GM20000 (cell line): Measurements from ENCODE around the gene IHH.

ENCODE experiments used
- DNase-seq: peaks from one replicate; pipeline ENCODE4 v3.0.0; 2012; ENCODE audit warnings: low spot score
- TF ChIP-seq, protein P1 (sequence below): IDR thresholded peaks from 2 replicates; pipeline ENCODE4 v1.5.1; 2012; ENCODE audit warnings: mild to moderate bottlenecking, control low read depth; ENCODE audit errors: extremely low read depth, missing control alignments

IHH gene

GRCh38 chr2:219060821-219061791, at the start of gene IHH:
IHH (minus strand) TSS chr2:219060921; CDS start chr2:219060467, 454 bp downstream.
- TF ChIP-seq, protein P1, sequence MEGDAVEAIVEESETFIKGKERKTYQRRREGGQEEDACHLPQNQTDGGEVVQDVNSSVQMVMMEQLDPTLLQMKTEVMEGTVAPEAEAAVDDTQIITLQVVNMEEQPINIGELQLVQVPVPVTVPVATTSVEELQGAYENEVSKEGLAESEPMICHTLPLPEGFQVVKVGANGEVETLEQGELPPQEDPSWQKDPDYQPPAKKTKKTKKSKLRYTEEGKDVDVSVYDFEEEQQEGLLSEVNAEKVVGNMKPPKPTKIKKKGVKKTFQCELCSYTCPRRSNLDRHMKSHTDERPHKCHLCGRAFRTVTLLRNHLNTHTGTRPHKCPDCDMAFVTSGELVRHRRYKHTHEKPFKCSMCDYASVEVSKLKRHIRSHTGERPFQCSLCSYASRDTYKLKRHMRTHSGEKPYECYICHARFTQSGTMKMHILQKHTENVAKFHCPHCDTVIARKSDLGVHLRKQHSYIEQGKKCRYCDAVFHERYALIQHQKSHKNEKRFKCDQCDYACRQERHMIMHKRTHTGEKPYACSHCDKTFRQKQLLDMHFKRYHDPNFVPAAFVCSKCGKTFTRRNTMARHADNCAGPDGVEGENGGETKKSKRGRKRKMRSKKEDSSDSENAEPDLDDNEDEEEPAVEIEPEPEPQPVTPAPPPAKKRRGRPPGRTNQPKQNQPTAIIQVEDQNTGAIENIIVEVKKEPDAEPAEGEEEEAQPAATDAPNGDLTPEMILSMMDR, result no peak

GRCh38 chr2:219109471-219109870, 48.8 kb upstream of the IHH start:
- no peak for DNase-seq
- TF ChIP-seq, protein P1, result no peak

More at GRCh38 chr2:219060821-219061791, at the start of gene IHH:
- peak; percentile 52 for DNase-seq

DNA sequence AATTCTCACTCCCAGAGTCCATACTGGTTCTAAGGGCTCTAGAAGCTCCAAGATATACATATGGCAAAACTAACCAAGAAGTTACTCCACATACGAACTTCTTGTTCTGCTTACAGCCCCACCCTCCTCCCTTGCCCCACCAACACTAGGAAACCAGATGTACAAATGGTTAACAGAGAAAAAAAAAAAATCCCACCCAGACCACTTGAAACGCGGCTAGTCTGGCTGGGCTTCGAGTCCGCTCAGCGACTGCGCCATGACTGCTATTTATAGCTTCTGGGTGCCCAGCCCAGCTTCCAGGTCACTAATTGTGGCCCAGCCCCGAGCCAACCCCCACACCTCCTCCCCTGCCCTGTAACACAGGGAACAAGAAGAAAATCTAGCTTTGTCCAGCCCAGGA, 47.0 kb upstream of the IHH start:
- DNase-seq, result no peak
- TF ChIP-seq, protein P1, result no peak

DNA sequence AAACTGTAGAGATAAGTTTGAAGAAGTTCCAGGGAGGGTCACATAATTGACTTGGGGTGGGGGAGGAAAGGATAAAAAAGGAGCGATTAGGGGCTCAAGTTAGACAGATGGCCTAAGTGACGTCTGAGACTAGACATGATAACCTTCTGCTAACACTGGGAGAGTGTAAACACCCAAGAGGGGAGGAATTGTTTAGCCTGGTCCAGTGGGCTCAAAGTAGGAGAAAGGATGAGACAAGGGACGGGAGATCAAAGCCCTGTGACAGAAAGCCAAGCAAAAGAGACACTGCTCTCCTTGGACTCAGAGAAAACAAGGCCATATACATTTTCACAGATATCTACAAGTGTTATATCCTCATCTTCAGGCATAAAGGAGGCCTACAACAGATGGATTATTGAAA, 45.5 kb upstream of the IHH start:
- no peak for DNase-seq
- TF ChIP-seq, protein P1, result no peak

DNA sequence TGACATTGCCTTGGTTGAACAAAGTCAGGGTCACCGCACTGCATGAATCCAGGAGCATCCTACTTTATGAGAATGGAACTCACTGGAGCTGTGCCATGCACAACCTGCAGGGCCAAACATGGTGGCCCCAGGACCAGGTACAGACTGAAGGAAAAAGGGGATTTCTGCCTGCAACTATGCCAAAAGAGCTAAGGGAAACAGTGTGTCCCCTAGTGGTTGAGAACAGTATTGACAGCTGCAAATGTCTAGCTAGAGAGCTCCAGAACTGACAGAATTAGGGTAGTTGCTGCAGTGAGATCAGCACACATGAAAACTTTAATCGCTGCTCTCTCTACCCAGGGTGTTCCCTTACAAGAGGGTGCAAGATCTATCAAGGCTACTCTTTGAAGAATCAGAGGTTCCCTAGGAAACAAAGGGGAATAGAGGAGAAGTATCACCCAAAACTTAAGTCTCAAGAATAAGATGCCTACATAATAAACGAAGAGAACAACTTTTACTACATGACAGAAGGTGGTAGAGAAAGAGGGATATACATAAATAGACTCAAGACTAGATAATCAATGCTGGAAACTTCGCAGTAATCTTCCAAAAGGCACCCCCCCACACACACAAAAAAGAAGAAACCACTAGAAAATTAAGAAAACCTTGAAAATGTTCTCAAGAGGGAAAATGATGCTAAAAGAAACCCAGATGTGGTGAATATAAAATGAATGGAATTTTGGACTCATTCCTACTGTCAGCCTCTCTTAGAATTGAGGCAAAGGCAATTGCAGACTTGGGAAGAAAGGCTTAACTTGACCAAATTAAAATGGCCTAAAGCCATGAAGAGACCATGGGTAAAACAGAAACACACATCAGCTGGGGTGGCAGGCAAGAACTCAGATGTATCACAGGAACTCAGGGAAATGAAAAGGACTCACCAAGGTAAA, 43.6 kb upstream of the IHH start:
- DNase-seq, result peak; percentile 60
- TF ChIP-seq, protein P1, result peak; percentile 66

- no peak for DNase-seq
- TF ChIP-seq, protein P1, result no peak
Observed at GRCh38 chr2:219099329-219099728, 38.6 kb upstream of the IHH start.
